Keratinocyte (primary cell): ENCODE data around the gene TMEM94. TPM values are rescaled to one million over a fixed set of nuclear protein-coding genes. Genes with fewer than 3 reads are reported as not detected.

Source experiments
- DNase-seq: peaks from one replicate; pipeline ENCODE4 v3.0.0-alpha.2; 2011; ENCODE audit warnings: low read depth, missing footprints, low spot score
- FAIRE-seq: peaks from 2 replicates; lab custom pipeline; 2011; peaks lifted over from hg19 to GRCh38; lab: Jason Lieb, UNC
- H2AFZ ChIP-seq: 2 replicates; pipeline ENCODE4 v1.6.0; 2012; ENCODE audit warnings: low read length, control low read depth, inconsistent platforms; ENCODE audit not compliant: control insufficient read depth
- H3K27ac ChIP-seq: 2 replicates; pipeline ENCODE4 v1.5.1; 2011; ENCODE audit warnings: low read length; ENCODE audit not compliant: control insufficient read depth, insufficient read depth
- H3K27me3 ChIP-seq: 3 replicates; pipeline ENCODE4 v1.6.0; 2011; ENCODE audit warnings: low read length; ENCODE audit not compliant: control insufficient read depth, insufficient read depth; ENCODE audit errors: extremely low read depth
- H3K36me3 ChIP-seq, 2 experiments: 2 replicates in 1 of 2; 3 replicates in 1 of 2; pipeline ENCODE4 v1.5.1; 2011; ENCODE audit warnings: low read length in 2 of 2, mild to moderate bottlenecking in 1 of 2; ENCODE audit not compliant: control insufficient read depth in 2 of 2, insufficient read depth in 2 of 2; ENCODE audit errors: extremely low read depth in 1 of 2
- H3K4me1 ChIP-seq: 3 replicates; pipeline ENCODE4 v1.5.1; 2011; ENCODE audit warnings: low read length; ENCODE audit not compliant: control insufficient read depth, insufficient read depth; ENCODE audit errors: extremely low read depth
- H3K4me2 ChIP-seq: 3 replicates; pipeline ENCODE4 v1.6.0; 2011; ENCODE audit warnings: low read depth, low read length; ENCODE audit not compliant: control insufficient read depth, insufficient read depth; ENCODE audit errors: extremely low read depth
- H3K4me3 ChIP-seq, 3 experiments: fragments of 200-600 bp in 1 of 3; sonication (generic) in 1 of 3; 2 replicates in 2 of 3; 3 replicates in 1 of 3; pipeline ENCODE4 v1.5.1; 2011 to 2016; ENCODE audit warnings: low read length in 3 of 3, mild to moderate bottlenecking in 3 of 3, control low read depth in 2 of 3, inconsistent platforms in 1 of 3, low read depth in 1 of 3, mixed read lengths in 1 of 3, mixed run types in 1 of 3, moderate library complexity in 1 of 3; ENCODE audit not compliant: control insufficient read depth in 2 of 3, insufficient read depth in 2 of 3; ENCODE audit errors: extremely low read depth in 1 of 3
- H3K79me2 ChIP-seq: 2 replicates; pipeline ENCODE4 v1.6.0; 2012; ENCODE audit warnings: low read length; ENCODE audit not compliant: control insufficient read depth, insufficient read depth
- H3K9ac ChIP-seq: 3 replicates; pipeline ENCODE4 v1.6.0; 2011; ENCODE audit warnings: low read length; ENCODE audit not compliant: control insufficient read depth, insufficient read depth; ENCODE audit errors: extremely low read depth
- H3K9me1 ChIP-seq: 3 replicates; pipeline ENCODE4 v1.6.0; 2011; ENCODE audit warnings: low read length; ENCODE audit not compliant: control insufficient read depth, insufficient read depth; ENCODE audit errors: extremely low read depth
- H3K9me3 ChIP-seq: 2 replicates; pipeline ENCODE4 v1.5.1; 2012; ENCODE audit warnings: low read depth, low read length; ENCODE audit not compliant: control insufficient read depth
- H4K20me1 ChIP-seq: 3 replicates; pipeline ENCODE4 v1.6.0; 2011; ENCODE audit warnings: low read length; ENCODE audit not compliant: control insufficient read depth, insufficient read depth; ENCODE audit errors: extremely low read depth
- CTCF ChIP-seq, 3 experiments: IDR thresholded peaks in 1 of 3; conservative IDR thresholded peaks in 1 of 3; optimal IDR thresholded peaks in 1 of 3; 2 replicates in 2 of 3; 3 replicates in 1 of 3; pipeline versions ENCODE3 to v1.5.1; 2011; ENCODE audit warnings: low read length in 3 of 3, mild to moderate bottlenecking in 3 of 3, moderate library complexity in 2 of 3, control low read depth in 1 of 3, inconsistent platforms in 1 of 3; ENCODE audit not compliant: insufficient read depth in 2 of 3; ENCODE audit errors: extremely low read depth in 1 of 3
- EZH2 ChIP-seq: IDR thresholded peaks from one replicate; pipeline ENCODE4 v1.6.1; 2012; ENCODE audit warnings: inconsistent platforms, mild to moderate bottlenecking, low read length, moderate library complexity
- dilution Hi-C: fragments of 300-500 bp; cut with MboI; formaldehyde crosslinking; loops from one replicate; pipeline ENCODE4 v1.7.0; 2020; ENCODE audit warnings: low sequenced_read_pairs; ENCODE audit not compliant: extremely low pct_ligation_motif_present
- polyA plus RNA-seq, 5 experiments: library from polyadenylated mRNA; depleted of rRNA in 3 of 5; stranded (reverse) in 3 of 5; stranded (forward) in 1 of 5; unstranded in 1 of 5; fragments of >200 nt; gene quantifications; 1 replicate in 1 of 5; 2 replicates in 3 of 5; 3 replicates in 1 of 5; pipeline versions ENCODE4 v1.2.1 to v1.2.3, GENCODE V29; 2011 to 2012; ENCODE audit warnings: missing spikeins in 2 of 5, low read depth in 1 of 5, low replicate concordance in 1 of 5

Gene TMEM94
- polyA plus RNA-seq, 1 donor (not counting 4 experiments of a cell fraction or from before 2014, with no cell fraction given), result 13.6 TPM

GRCh38 chr17:75501378-75502071 lies 45.1 kb downstream of the TMEM94 start:
- dilution Hi-C loops, result no loop called here
- Histone ChIP-seq H3K4me3 (no peak overlapping the region), H3K79me2 (no peaks in the 10 kb centered on the region), H4K20me1 (no peaks in the 10 kb centered on the region), H3K9ac (no peak overlapping the region), H3K27me3 (no peaks in the 10 kb centered on the region), H2AFZ (no peak overlapping the region), H3K4me1 (no peaks in the 10 kb centered on the region), H3K27ac (no peak overlapping the region), H3K4me2 (no peak overlapping the region), H3K36me3 (peaks cover 14 to 19% of the 10 kb centered on the region in 2 experiments), H3K9me1 (no peaks in the 10 kb centered on the region), H3K9me3 (no peaks in the 10 kb centered on the region)
- TF ChIP-seq EZH2 (no peak), CTCF (optimal IDR thresholded peaks at IDR 0.05 in 1 of 3, IDR thresholded peaks at IDR 0.05 in 1 of 3, conservative IDR thresholded peaks at IDR 0.05 in 1 of 3; ENCODE audit: extremely low read depth in 1 of 3, insufficient read depth in 2 of 3, low read length in 3 of 3) (no peak)
- DNase-seq (no peak), FAIRE-seq (no peak)

- dilution Hi-C loops, result no loop called here
- no peak overlapping the region for H3K9ac ChIP-seq
- no peak overlapping the region for H3K4me3 ChIP-seq
- no peak overlapping the region for H3K27ac ChIP-seq
- no peaks in the 10 kb centered on the region for H3K9me1 ChIP-seq
- FAIRE-seq (no peak), DNase-seq (no peak)
- peaks cover 14 to 20% of the 10 kb centered on the region in 2 experiments for H3K36me3 ChIP-seq
- H3K4me2 ChIP-seq, result no peak overlapping the region
- no peaks in the 10 kb centered on the region for H3K27me3 ChIP-seq
- no peak for TF ChIP-seq CTCF (optimal IDR thresholded peaks at IDR 0.05 in 1 of 3, IDR thresholded peaks at IDR 0.05 in 1 of 3, conservative IDR thresholded peaks at IDR 0.05 in 1 of 3; ENCODE audit: extremely low read depth in 1 of 3, insufficient read depth in 2 of 3, low read length in 3 of 3)
- TF ChIP-seq EZH2, result no peak
- H3K79me2 ChIP-seq, result no peaks in the 10 kb centered on the region
- no peaks in the 10 kb centered on the region for H3K9me3 ChIP-seq
- no peaks in the 10 kb centered on the region for H3K4me1 ChIP-seq
- no peaks in the 10 kb centered on the region for H4K20me1 ChIP-seq
- no peak overlapping the region for H2AFZ ChIP-seq
These were observed 45.8 kb downstream of the TMEM94 start for GRCh38 chr17:75502072-75502720.
